EH (cell line): ENCODE results near the gene FGGY.

Source experiments
- DNase-seq: peaks from one replicate; pipeline ENCODE4 v3.0.0-alpha.2; 2015; ENCODE audit warnings: low read depth

The FGGY gene

GRCh38 chr1:59315529-59316463, 18.9 kb downstream of the FGGY start:
- no peak for DNase-seq

- peak; percentile 21 for DNase-seq
Observed at GRCh38 chr1:59316497-59317128, 19.7 kb downstream of the FGGY start.

GRCh38 chr1:59317343-59317742, 20.4 kb downstream of the FGGY start:
- no peak for DNase-seq

- DNase-seq = no peak
Observed at GRCh38 chr1:59317780-59318179, 20.9 kb downstream of the FGGY start.

- no peak for DNase-seq
Observed at GRCh38 chr1:59318271-59318860, 21.5 kb downstream of the FGGY start.

GRCh38 chr1:59322394-59322793, 25.5 kb downstream of the FGGY start:
- no peak for DNase-seq

- no peak for DNase-seq
Observed at GRCh38 chr1:59322814-59323213, 25.9 kb downstream of the FGGY start.

- peak; percentile 60 for DNase-seq
Observed at GRCh38 chr1:59323879-59324278, 27.0 kb downstream of the FGGY start.

GRCh38 chr1:59328353-59328752, 31.5 kb downstream of the FGGY start:
- no peak for DNase-seq

- no peak for DNase-seq
Observed at GRCh38 chr1:59329412-59330053, 32.6 kb downstream of the FGGY start.

- peak; percentile 51 for DNase-seq
Observed at GRCh38 chr1:59331686-59332620, 35.1 kb downstream of the FGGY start.

GRCh38 chr1:59332983-59333382, 36.1 kb downstream of the FGGY start:
- peak; percentile 73 for DNase-seq

GRCh38 chr1:59333626-59334277, 36.9 kb downstream of the FGGY start:
- no peak for DNase-seq

- DNase-seq = no peak
Observed at GRCh38 chr1:59340411-59341307, 43.8 kb downstream of the FGGY start.

GRCh38 chr1:59342801-59343575, 46.1 kb downstream of the FGGY start:
- no peak for DNase-seq

- no peak for DNase-seq
Observed at GRCh38 chr1:59343576-59343840, 46.6 kb downstream of the FGGY start.

- DNase-seq = no peak
Observed at GRCh38 chr1:59345221-59345620, 48.3 kb downstream of the FGGY start.

GRCh38 chr1:59346429-59346828, 49.5 kb downstream of the FGGY start:
- no peak for DNase-seq

- no peak for DNase-seq
Observed at GRCh38 chr1:59349101-59349500, 52.2 kb downstream of the FGGY start.
